ENCODE data around the gene CTPS1. TPM values are rescaled to one million over a fixed set of nuclear protein-coding genes. Genes with fewer than 3 reads are reported as not detected.

CTPS1 gene
- total and polyA plus RNA-seq, 2 experiments from 2014 or later: 19.8 to 30.3 TPM

DNA sequence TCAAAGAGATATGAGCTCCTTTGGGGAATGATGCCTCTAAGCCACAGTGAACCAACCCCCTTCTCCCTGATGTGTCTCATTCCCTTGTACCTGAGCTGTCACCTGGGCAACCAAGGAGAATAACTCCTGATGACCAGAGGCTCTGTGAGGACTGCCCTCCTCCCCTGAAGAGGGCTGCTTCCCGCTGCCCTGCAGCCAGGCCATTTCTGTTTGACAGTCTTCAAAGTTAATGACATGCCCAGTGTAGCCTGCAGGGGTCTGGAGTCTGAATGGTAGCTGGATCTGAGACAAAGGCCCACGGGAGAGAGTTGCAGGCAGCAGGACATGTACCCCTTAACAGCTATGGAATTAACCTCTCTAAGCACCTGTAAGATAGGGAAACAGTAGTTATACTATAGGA is 45.5 kb downstream of the CTPS1 start:
- Histone ChIP-seq H3K36me3 (ENCODE audit: low read depth) (no peaks in the 10 kb centered on the region), H3K4me2 (ENCODE audit: unreplicated experiment) (no peak overlapping the region), H3K27ac (no peak overlapping the region), H3F3A (ENCODE audit: insufficient read depth) (no peaks in the 10 kb centered on the region), H3K4me1 (ENCODE audit: insufficient read depth) (no peaks in the 10 kb centered on the region), H3K9me2 (ENCODE audit: insufficient read depth) (no peaks in the 10 kb centered on the region), H3K27me3 (replicated peaks; ENCODE audit: insufficient read depth) (no peaks in the 10 kb centered on the region), H4K20me1 (ENCODE audit: insufficient read depth) (no peaks in the 10 kb centered on the region), H2AFZ (no peak overlapping the region), H3K9me3 (ENCODE audit: low read depth) (no peaks in the 10 kb centered on the region), H3K4me3 (no peak overlapping the region), H3K79me2 (ENCODE audit: insufficient read depth) (no peaks in the 10 kb centered on the region), H3K9ac (no peak overlapping the region)
- TF ChIP-seq EZH2 (IDR thresholded peaks at IDR 0.05; ENCODE audit: insufficient read depth, poor library complexity, severe bottlenecking): no peak
- no peak for TF ChIP-seq EZH2phosphoT487 (IDR thresholded peaks at IDR 0.05; ENCODE audit: insufficient read depth, low read depth)
- DNase-seq: no peak
- WGBS, 2 experiments (ENCODE audit: low coverage in 1 of 2, low lambda C conversion rate in 2 of 2, missing lambda C conversion rate in 2 of 2): 36 to 39% methylated on average over 2 of the region's 2 CpGs
- in situ Hi-C loops (cut with MboI): no loop called here

DNA sequence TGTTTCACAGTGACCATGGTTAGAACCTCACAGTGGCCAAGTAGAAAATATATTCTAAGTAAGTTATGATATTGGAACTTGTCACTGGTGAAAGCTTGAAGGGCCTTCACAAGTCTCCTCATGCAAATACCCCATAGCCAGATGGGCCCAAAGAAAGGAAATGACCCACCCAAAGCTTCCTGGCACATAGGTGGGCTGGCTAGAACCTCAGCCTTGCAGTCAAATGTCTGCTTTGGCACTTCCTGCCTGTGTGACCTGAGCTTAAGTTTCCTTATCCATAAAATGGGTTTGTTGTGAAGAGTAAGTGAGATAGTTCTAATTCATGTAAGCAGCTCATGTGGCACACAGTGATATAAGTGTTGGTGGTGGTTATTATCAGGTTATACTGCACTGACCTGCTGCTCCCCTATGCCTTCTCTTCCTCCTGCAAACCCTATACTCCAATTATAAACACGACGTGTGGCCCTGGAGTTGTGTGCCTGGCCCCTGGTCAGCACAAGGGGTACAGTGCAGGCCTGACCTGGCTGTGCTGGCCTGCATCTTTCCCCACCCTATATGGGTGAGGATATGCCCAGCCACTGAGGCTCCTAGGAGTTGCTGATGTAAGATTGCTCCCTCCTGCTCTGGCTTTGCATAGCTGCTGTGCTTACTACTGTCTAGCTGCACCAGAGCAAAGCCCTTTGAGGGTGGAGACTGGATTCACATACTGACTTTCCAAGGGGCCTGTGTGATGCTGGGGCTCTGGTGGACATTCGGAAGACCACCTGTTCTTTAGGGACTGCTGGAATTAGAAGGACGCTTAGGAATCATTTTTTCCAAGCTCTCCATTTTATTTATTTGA is 46.7 kb downstream of the CTPS1 start:
- in situ Hi-C loops (cut with MboI): no loop called here
- H3F3A ChIP-seq (ENCODE audit: insufficient read depth): no peaks in the 10 kb centered on the region

DNA sequence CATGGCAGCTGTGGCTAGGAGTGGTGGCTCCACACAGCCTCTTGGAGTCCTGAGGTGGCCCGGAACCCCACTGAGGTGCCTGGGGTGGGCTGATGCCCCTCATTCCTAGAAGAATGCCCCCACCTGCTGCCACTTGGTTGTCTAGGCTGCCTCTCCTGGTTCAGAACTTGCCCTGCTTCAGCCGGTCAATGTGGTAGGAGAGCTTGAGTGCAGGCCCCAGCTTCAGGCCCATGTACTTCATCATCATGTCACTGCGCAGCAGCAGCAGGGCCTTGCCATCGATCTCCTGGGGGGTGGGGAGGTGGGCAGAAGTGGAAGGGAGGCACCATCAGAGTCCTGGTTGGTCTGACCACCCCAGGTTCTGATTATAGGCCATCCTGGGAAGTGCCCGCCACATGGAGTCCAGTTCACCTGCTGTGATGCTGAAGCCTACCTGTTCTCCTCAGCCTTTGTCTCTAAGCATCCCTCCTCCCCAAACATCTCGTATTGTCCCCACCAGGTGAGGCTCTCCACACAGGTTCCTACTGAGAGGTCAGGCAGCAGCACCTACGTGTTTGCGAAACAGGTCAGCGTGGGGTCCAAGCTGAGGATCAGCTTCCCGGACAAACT is 48.6 kb downstream of the CTPS1 start:
- no peak overlapping the region for H2AFZ ChIP-seq
- no peak overlapping the region for H3K4me2 ChIP-seq (ENCODE audit: unreplicated experiment)
- TF ChIP-seq EZH2phosphoT487 (IDR thresholded peaks at IDR 0.05; ENCODE audit: insufficient read depth, low read depth) (no peak), EZH2 (IDR thresholded peaks at IDR 0.05; ENCODE audit: insufficient read depth, poor library complexity, severe bottlenecking) (no peak)
- no peak for DNase-seq
- no peaks in the 10 kb centered on the region for H3K4me1 ChIP-seq (ENCODE audit: insufficient read depth)
- no peak overlapping the region for H3K27ac ChIP-seq
- no peaks in the 10 kb centered on the region for H3K27me3 ChIP-seq (replicated peaks; ENCODE audit: insufficient read depth)
- H3K9ac ChIP-seq: no peak overlapping the region
- H3K9me2 ChIP-seq (ENCODE audit: insufficient read depth): no peaks in the 10 kb centered on the region
- no peaks in the 10 kb centered on the region for H4K20me1 ChIP-seq (ENCODE audit: insufficient read depth)
- in situ Hi-C loops (cut with MboI): no loop called here
- H3K36me3 ChIP-seq (ENCODE audit: low read depth): no peaks in the 10 kb centered on the region
- H3K4me3 ChIP-seq: no peak overlapping the region
- no peaks in the 10 kb centered on the region for H3K79me2 ChIP-seq (ENCODE audit: insufficient read depth)
- 98% methylated on average over 10 of the region's 10 CpGs for WGBS, 2 experiments (ENCODE audit: low coverage in 1 of 2, low lambda C conversion rate in 2 of 2, missing lambda C conversion rate in 2 of 2)
- no peaks in the 10 kb centered on the region for H3F3A ChIP-seq (ENCODE audit: insufficient read depth)
- H3K9me3 ChIP-seq (ENCODE audit: low read depth): no peaks in the 10 kb centered on the region

More for the DNA sequence above, 46.7 kb downstream of the CTPS1 start:
- Histone ChIP-seq H4K20me1 (ENCODE audit: insufficient read depth) (no peaks in the 10 kb centered on the region), H3K4me3 (no peak overlapping the region), H3K27me3 (replicated peaks; ENCODE audit: insufficient read depth) (no peaks in the 10 kb centered on the region), H3K27ac (no peak overlapping the region), H3K79me2 (ENCODE audit: insufficient read depth) (no peaks in the 10 kb centered on the region), H3K36me3 (ENCODE audit: low read depth) (no peaks in the 10 kb centered on the region), H3K4me1 (ENCODE audit: insufficient read depth) (no peaks in the 10 kb centered on the region), H3K9me2 (ENCODE audit: insufficient read depth) (no peaks in the 10 kb centered on the region), H3K9me3 (ENCODE audit: low read depth) (no peaks in the 10 kb centered on the region), H2AFZ (no peak overlapping the region), H3K9ac (no peak overlapping the region), H3K4me2 (ENCODE audit: unreplicated experiment) (no peak overlapping the region)
- no peak for DNase-seq
- WGBS, 2 experiments (ENCODE audit: low coverage in 1 of 2, low lambda C conversion rate in 2 of 2, missing lambda C conversion rate in 2 of 2): 95 to 100% methylated on average over 4 of the region's 4 CpGs
- no peak for TF ChIP-seq EZH2phosphoT487 (IDR thresholded peaks at IDR 0.05; ENCODE audit: insufficient read depth, low read depth)
- TF ChIP-seq EZH2 (IDR thresholded peaks at IDR 0.05; ENCODE audit: insufficient read depth, poor library complexity, severe bottlenecking): no peak

DNA sequence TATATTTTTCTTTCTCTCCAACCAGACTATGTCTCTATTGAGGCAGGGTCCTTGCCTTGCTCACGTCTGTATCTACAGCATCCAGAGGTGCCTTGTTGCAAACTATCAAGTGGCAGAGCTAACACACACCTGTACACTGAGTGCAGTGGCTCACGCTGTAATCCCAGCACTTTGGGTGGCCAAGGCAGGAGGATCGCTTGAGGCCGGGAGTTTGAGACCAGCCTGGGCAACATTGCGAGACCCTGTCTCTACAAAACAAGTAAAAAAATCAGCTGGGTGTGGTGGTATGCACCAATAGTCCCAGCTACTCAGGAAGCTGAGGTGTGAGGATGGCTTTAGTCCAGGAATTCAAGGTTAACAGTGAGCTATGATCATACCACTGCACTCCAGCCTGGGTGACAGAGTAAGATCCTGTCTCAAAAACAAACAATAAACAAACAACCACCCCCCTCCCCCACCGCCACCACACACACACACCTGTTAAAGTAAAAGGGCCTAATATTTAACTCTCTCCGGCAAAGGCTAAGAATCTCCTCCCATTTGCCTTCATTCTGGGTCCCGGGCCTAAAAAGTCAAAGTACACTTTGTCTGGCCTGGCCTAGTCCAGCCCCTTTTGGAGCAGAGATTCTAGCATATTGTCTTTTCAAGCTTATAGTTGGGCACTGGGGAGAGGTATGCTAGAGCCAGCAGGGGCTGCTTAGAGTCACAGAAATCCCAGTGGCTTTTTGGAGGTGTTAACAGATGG is 51.5 kb downstream of the CTPS1 start:
- WGBS, 2 experiments (ENCODE audit: low coverage in 1 of 2, low lambda C conversion rate in 2 of 2, missing lambda C conversion rate in 2 of 2): 97 to 99% methylated on average over 8 of the region's 8 CpGs
- H3K27me3 ChIP-seq (replicated peaks; ENCODE audit: insufficient read depth): no peaks in the 10 kb centered on the region
- H2AFZ ChIP-seq: no peak overlapping the region
- no peak overlapping the region for H3K4me3 ChIP-seq
- H3K4me1 ChIP-seq (ENCODE audit: insufficient read depth): no peaks in the 10 kb centered on the region
- no peaks in the 10 kb centered on the region for H3F3A ChIP-seq (ENCODE audit: insufficient read depth)
- in situ Hi-C loops (cut with MboI): no loop called here
- no peaks in the 10 kb centered on the region for H3K36me3 ChIP-seq (ENCODE audit: low read depth)
- no peak overlapping the region for H3K4me2 ChIP-seq (ENCODE audit: unreplicated experiment)
- no peaks in the 10 kb centered on the region for H4K20me1 ChIP-seq (ENCODE audit: insufficient read depth)
- no peaks in the 10 kb centered on the region for H3K79me2 ChIP-seq (ENCODE audit: insufficient read depth)
- no peak for TF ChIP-seq EZH2 (IDR thresholded peaks at IDR 0.05; ENCODE audit: insufficient read depth, poor library complexity, severe bottlenecking)
- TF ChIP-seq EZH2phosphoT487 (IDR thresholded peaks at IDR 0.05; ENCODE audit: insufficient read depth, low read depth): no peak
- H3K27ac ChIP-seq: no peak overlapping the region
- H3K9ac ChIP-seq: no peak overlapping the region
- H3K9me2 ChIP-seq (ENCODE audit: insufficient read depth): no peaks in the 10 kb centered on the region
- H3K9me3 ChIP-seq (ENCODE audit: low read depth): no peaks in the 10 kb centered on the region
- DNase-seq: no peak

All from GM23248 (cell line).